Naive thymus-derived CD4-positive, alpha-beta T cell (primary cell): ENCODE data around the gene RNF144B. TPM values are rescaled to one million over a fixed set of nuclear protein-coding genes. Genes with fewer than 3 reads are reported as not detected.

Source experiments
- ATAC-seq: fragments of 150-1000 bp; cut with Tn5 transposase; 2 replicates; pipeline ENCODE4 v1.10.0; 2021; ENCODE audit warnings: mild to moderate bottlenecking, moderate library complexity
- CTCF ChIA-PET: fragments of 350-600 bp; sonication (Branson Sonifier 250); formaldehyde crosslinking; loops from one replicate; lab custom pipeline; 2021; ENCODE audit warnings: antibody characterized with exemption; lab: Charles Lee
- POLR2A ChIA-PET: fragments of 350-600 bp; sonication (Branson Sonifier 250); formaldehyde crosslinking; loops from one replicate; lab custom pipeline; 2021; ENCODE audit warnings: antibody characterized with exemption, inconsistent platforms; lab: Charles Lee
- DNase-seq, 9 donors: peaks; one replicate each; pipeline versions ENCODE4 v3.0.0 to v3.0.0-alpha.2; 2020 to 2022; ENCODE audit warnings: mixed read lengths in 1 of 9
- H3K27ac ChIP-seq: one replicate; pipeline ENCODE4 v1.7.0; 2013; ENCODE audit warnings: mild to moderate bottlenecking, low read depth, low read length, moderate library complexity
- H3K27me3 ChIP-seq, 2 donors: one replicate each; pipeline ENCODE4 v1.7.0; 2013; ENCODE audit warnings: low read length in 2 of 2, mild to moderate bottlenecking in 2 of 2, moderate library complexity in 2 of 2; ENCODE audit not compliant: control insufficient read depth in 2 of 2, insufficient read depth in 2 of 2
- H3K36me3 ChIP-seq, 3 experiments: 1 replicate in 2 of 3; 2 replicates in 1 of 3; pipeline ENCODE4 v1.7.0; 2013; ENCODE audit warnings: low read length in 3 of 3, mild to moderate bottlenecking in 3 of 3, moderate library complexity in 1 of 3; ENCODE audit not compliant: insufficient read depth in 3 of 3, control insufficient read depth in 2 of 3
- H3K4me1 ChIP-seq, 2 donors: one replicate each; pipeline ENCODE4 v1.7.0; 2013; ENCODE audit warnings: low read length in 2 of 2, mild to moderate bottlenecking in 2 of 2, moderate library complexity in 1 of 2; ENCODE audit not compliant: control insufficient read depth in 2 of 2, insufficient read depth in 2 of 2
- H3K4me3 ChIP-seq: 2 replicates; pipeline ENCODE4 v1.7.0; 2013; ENCODE audit warnings: mild to moderate bottlenecking, low read length
- H3K9me3 ChIP-seq, 3 experiments: 1 replicate in 2 of 3; 2 replicates in 1 of 3; pipeline ENCODE4 v1.7.0; 2013; ENCODE audit warnings: low read length in 3 of 3; ENCODE audit not compliant: control insufficient read depth in 2 of 3
- H3K27ac Mint-ChIP-seq, 9 donors: one replicate each; pipeline ENCODE4 v1.8.0; 2020 to 2022; ENCODE audit warnings: mixed read lengths in 9 of 9, mild to moderate bottlenecking in 8 of 9, moderate library complexity in 5 of 9, inconsistent platforms in 2 of 9
- H3K27me3 Mint-ChIP-seq, 5 donors: one replicate each; pipeline ENCODE4 v1.8.0; 2021 to 2022; ENCODE audit warnings: mixed read lengths in 5 of 5, mild to moderate bottlenecking in 1 of 5
- H3K36me3 Mint-ChIP-seq, 5 donors: one replicate each; pipeline ENCODE4 v1.8.0; 2020 to 2022; ENCODE audit warnings: mixed read lengths in 5 of 5, mild to moderate bottlenecking in 3 of 5, inconsistent platforms in 1 of 5
- H3K4me1 Mint-ChIP-seq, 7 donors: one replicate each; pipeline ENCODE4 v1.8.0; 2020 to 2022; ENCODE audit warnings: mixed read lengths in 7 of 7, mild to moderate bottlenecking in 3 of 7, inconsistent platforms in 1 of 7
- H3K4me3 Mint-ChIP-seq, 10 donors: one replicate each; pipeline ENCODE4 v1.8.0; 2020 to 2022; ENCODE audit warnings: mild to moderate bottlenecking in 10 of 10, mixed read lengths in 10 of 10, moderate library complexity in 6 of 10, inconsistent platforms in 2 of 10
- H3K9me3 Mint-ChIP-seq, 11 donors: one replicate each; pipeline ENCODE4 v1.8.0; 2020 to 2022; ENCODE audit warnings: mixed read lengths in 11 of 11, mild to moderate bottlenecking in 4 of 11, inconsistent platforms in 1 of 11, moderate library complexity in 1 of 11
- intact Hi-C, 2 donors: fragments of 100-400 bp; cut with micrococcal nuclease; formaldehyde crosslinking; loops; one replicate each; pipeline ENCODE4 v1.15.1; 2023
- polyA plus RNA-seq, 2 donors: library from polyadenylated mRNA; unstranded; fragments of 300-500 nt; fragmentation: Illumina TruSeq; gene quantifications; one replicate each; pipeline ENCODE4 v1.2.3, GENCODE V29; 2021
- total RNA-seq, 6 experiments: library from RNA in 5 of 6; stranded (reverse) in 5 of 6; gene quantifications; 1 replicate in 5 of 6; 2 replicates in 1 of 6; pipeline ENCODE4 v1.2.3 and lab custom pipeline; 2021 to 2026

RNF144B gene
- total and polyA plus RNA-seq, 7 experiments from 2014 or later, result 1.5 to 23.5 (median 7.1) TPM

DNA sequence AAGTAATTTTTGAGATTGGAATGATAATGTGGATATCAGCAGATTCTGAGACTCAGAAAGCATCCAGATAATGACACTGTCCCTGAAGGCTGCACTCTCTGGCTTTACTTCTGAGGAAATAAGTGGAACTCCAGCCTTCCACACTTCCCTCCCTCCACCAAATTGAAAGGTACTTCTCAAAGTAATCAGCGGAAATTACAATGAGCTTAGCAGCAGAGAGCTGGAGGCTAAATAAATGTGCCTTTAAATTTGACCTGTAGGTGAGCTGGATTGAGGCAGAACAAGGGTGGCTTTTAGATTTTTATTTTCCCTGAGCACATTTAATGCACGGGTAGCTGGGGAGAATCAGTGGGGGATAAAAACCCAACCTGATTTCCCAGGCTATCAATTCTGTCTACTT is 39.3 kb upstream of the RNF144B start:
- Mint-ChIP-seq H3K27me3 (peaks cover 7 to 25% (median 10%) of the 10 kb centered on the region in 5 donors), H3K27ac (no peak overlapping the region), H3K9me3 (peaks cover 0 to 2% (median 0%) of the 10 kb centered on the region in 11 donors), H3K4me3 (no peak overlapping the region), H3K36me3 (no peaks in the 10 kb centered on the region), H3K4me1 (peaks cover 0 to 5% (median 0%) of the 10 kb centered on the region in 7 donors)
- H3K9me3 ChIP-seq, result no peaks in the 10 kb centered on the region
- H3K4me1 ChIP-seq, result no peaks in the 10 kb centered on the region
- POLR2A ChIA-PET, result no interaction called here
- ATAC-seq (no peak), DNase-seq (no peak)
- no peaks in the 10 kb centered on the region for H3K27me3 ChIP-seq
- no peaks in the 10 kb centered on the region for H3K36me3 ChIP-seq
- H3K4me3 ChIP-seq, result no peak overlapping the region
- intact Hi-C loops, result no loop called here
- no peak overlapping the region for H3K27ac ChIP-seq
- CTCF ChIA-PET, result no interaction called here

DNA sequence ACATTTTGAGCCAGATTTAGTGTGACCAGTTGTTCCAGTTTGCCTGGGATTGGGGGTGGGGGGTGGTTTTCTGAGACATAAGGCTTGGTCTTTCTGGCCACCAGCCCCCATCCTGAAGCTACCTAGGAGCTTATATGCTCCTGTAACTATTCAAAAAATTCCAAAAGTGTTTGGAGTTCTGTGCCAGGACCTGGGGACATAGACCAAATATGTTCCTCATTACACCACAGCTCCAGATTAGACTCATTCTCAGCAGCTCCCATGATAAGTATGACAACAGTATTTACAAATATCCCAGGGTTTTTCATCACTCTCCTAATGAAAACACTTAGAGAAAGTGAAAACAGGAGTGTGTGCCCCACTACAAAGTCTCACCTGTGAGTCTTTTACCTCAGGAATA is 37.8 kb upstream of the RNF144B start:
- ATAC-seq (no peak), DNase-seq (no peak)
- Mint-ChIP-seq H3K27me3 (peaks cover 7 to 25% (median 10%) of the 10 kb centered on the region in 5 donors), H3K36me3 (no peaks in the 10 kb centered on the region), H3K4me1 (peaks cover 0 to 5% (median 0%) of the 10 kb centered on the region in 7 donors), H3K9me3 (peaks cover 0 to 2% (median 0%) of the 10 kb centered on the region in 11 donors), H3K4me3 (no peak overlapping the region), H3K27ac (no peak overlapping the region)
- intact Hi-C loops, result no loop called here
- Histone ChIP-seq H3K36me3 (no peaks in the 10 kb centered on the region), H3K9me3 (no peaks in the 10 kb centered on the region), H3K27me3 (no peaks in the 10 kb centered on the region), H3K27ac (no peak overlapping the region), H3K4me3 (no peak overlapping the region), H3K4me1 (no peaks in the 10 kb centered on the region)
- POLR2A ChIA-PET, result no interaction called here
- CTCF ChIA-PET, result no interaction called here

DNA sequence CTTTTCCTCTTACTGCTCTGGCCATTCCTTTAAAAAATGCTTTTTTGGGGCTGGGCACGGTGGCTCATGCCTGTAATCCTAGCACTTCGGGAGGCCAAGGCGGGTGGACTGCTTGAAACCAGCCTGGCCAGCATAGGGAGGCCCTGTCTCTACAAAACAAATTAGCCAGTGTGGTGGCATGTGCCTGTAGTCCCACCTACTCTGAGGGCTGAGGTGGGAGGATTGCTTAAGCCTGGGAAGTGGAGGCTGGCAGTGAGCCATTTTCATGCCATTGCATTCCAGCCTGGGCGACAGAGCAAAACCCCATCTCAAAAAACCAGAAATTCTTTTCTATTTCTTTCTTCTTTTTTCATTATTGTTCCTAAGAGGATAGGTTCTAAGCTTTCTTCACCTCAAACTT is 36.9 kb upstream of the RNF144B start:
- H3K36me3 Mint-ChIP-seq, result no peaks in the 10 kb centered on the region
- Histone ChIP-seq H3K36me3 (no peaks in the 10 kb centered on the region), H3K27ac (no peak overlapping the region), H3K27me3 (no peaks in the 10 kb centered on the region), H3K4me1 (no peaks in the 10 kb centered on the region), H3K4me3 (no peak overlapping the region), H3K9me3 (no peaks in the 10 kb centered on the region)
- DNase-seq (no peak), ATAC-seq (no peak)
- H3K27ac Mint-ChIP-seq, result no peak overlapping the region
- H3K4me1 Mint-ChIP-seq, result peaks cover 0 to 5% (median 0%) of the 10 kb centered on the region in 7 donors
- ChIA-PET CTCF (no interaction called here), POLR2A (no interaction called here)
- peaks cover 7 to 25% (median 10%) of the 10 kb centered on the region in 5 donors for H3K27me3 Mint-ChIP-seq
- peaks cover 0 to 4% (median 0%) of the 10 kb centered on the region in 11 donors for H3K9me3 Mint-ChIP-seq
- intact Hi-C loops, result no loop called here
- no peak overlapping the region for H3K4me3 Mint-ChIP-seq

DNA sequence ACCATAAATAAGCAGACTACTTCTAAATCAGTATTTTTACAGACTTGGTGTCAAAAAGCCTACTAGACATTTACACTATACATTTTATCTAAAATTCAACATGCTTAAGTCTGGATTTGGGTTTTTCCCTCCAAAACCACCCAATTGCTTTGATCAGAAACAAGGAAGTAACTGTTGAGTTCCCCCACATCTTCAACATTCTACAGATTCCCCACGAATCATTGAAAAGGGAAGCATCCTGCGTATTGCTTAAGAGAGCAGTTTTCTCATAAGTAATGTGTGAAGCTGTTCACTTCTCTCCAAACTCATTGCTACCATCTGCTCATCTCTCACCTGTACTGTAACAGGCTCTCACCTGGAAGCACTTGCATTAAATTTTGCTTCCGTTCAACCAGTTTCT is 36.4 kb upstream of the RNF144B start:
- peaks cover 0 to 4% (median 0%) of the 10 kb centered on the region in 11 donors for H3K9me3 Mint-ChIP-seq
- no peaks in the 10 kb centered on the region for H3K27me3 ChIP-seq
- DNase-seq, result no peak
- H3K27ac ChIP-seq, result no peak overlapping the region
- peak; percentile 46 for ATAC-seq
- H3K9me3 ChIP-seq, result no peaks in the 10 kb centered on the region
- no peak overlapping the region for H3K27ac Mint-ChIP-seq
- intact Hi-C loops, result no loop called here
- peaks cover 0 to 5% (median 0%) of the 10 kb centered on the region in 7 donors for H3K4me1 Mint-ChIP-seq
- POLR2A ChIA-PET, result no interaction called here
- CTCF ChIA-PET, result no interaction called here
- H3K4me3 ChIP-seq, result no peak overlapping the region
- no peak overlapping the region for H3K4me3 Mint-ChIP-seq
- H3K4me1 ChIP-seq, result no peaks in the 10 kb centered on the region
- H3K36me3 Mint-ChIP-seq, result no peaks in the 10 kb centered on the region
- H3K36me3 ChIP-seq, result no peaks in the 10 kb centered on the region
- H3K27me3 Mint-ChIP-seq, result peaks cover 7 to 25% (median 10%) of the 10 kb centered on the region in 5 donors

DNA sequence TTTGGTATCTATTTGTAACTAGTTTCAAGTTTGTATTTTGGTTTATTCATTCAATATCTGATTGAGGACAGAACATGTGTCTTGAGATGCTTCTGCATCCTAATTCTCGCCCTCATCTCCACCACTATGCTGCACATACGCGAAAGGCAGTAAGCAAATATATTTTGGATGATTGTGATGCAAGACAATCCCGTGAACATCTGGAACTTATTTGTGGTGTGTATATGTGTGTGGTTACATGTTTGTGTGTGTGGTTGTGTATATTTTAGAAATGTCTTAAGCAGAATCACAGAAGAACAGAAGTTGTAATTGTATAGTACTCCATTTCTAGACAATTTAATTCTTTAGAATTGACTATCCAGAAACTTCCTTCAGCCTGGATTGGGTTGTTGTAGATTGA is 35.1 kb upstream of the RNF144B start:
- H3K27me3 ChIP-seq, result no peaks in the 10 kb centered on the region
- Mint-ChIP-seq H3K27me3 (peaks cover 7 to 25% (median 12%) of the 10 kb centered on the region in 5 donors), H3K4me3 (no peak overlapping the region), H3K27ac (no peak overlapping the region), H3K36me3 (peaks cover 0 to 5% (median 0%) of the 10 kb centered on the region in 5 donors), H3K9me3 (peaks cover 0 to 5% (median 2%) of the 10 kb centered on the region in 11 donors), H3K4me1 (peaks cover 0 to 5% (median 0%) of the 10 kb centered on the region in 7 donors)
- DNase-seq, result no peak
- POLR2A ChIA-PET, result no interaction called here
- no peaks in the 10 kb centered on the region for H3K36me3 ChIP-seq
- CTCF ChIA-PET, result no interaction called here
- no peak overlapping the region for H3K4me3 ChIP-seq
- no peaks in the 10 kb centered on the region for H3K9me3 ChIP-seq
- intact Hi-C loops, result no loop called here
- no peak overlapping the region for H3K27ac ChIP-seq
- no peak for ATAC-seq
- no peaks in the 10 kb centered on the region for H3K4me1 ChIP-seq

DNA sequence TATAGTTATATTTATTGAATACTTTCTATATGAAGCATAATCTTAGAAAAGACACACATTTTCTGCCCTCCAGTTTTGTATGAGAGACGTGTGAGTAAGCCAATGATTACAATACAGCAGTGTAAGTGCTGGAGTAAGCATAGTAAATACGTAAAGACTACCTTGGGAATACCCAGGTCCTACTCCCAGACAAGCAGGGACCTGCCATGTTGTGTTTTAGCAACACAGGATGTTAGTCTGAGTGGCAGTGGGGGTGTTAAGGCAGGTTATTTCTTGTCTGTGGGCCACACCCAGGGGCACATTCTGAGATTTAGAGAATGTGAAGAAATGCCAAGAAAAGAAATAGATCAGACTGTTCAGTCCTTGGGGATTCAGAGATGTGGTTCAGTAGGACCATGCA is 34.3 kb upstream of the RNF144B start:
- Histone ChIP-seq H3K4me1 (no peaks in the 10 kb centered on the region), H3K9me3 (no peaks in the 10 kb centered on the region), H3K36me3 (no peaks in the 10 kb centered on the region), H3K27me3 (no peaks in the 10 kb centered on the region), H3K27ac (no peak overlapping the region), H3K4me3 (no peak overlapping the region)
- ATAC-seq, result no peak
- Mint-ChIP-seq H3K36me3 (peaks cover 0 to 6% (median 0%) of the 10 kb centered on the region in 5 donors), H3K4me3 (no peak overlapping the region), H3K9me3 (peaks cover 0 to 11% (median 3%) of the 10 kb centered on the region in 11 donors), H3K27ac (no peak overlapping the region), H3K4me1 (peaks cover 0 to 5% (median 0%) of the 10 kb centered on the region in 7 donors), H3K27me3 (peaks cover 7 to 25% (median 15%) of the 10 kb centered on the region in 5 donors)
- ChIA-PET POLR2A (no interaction called here), CTCF (no interaction called here)
- no peak for DNase-seq
- intact Hi-C loops, result no loop called here

DNA sequence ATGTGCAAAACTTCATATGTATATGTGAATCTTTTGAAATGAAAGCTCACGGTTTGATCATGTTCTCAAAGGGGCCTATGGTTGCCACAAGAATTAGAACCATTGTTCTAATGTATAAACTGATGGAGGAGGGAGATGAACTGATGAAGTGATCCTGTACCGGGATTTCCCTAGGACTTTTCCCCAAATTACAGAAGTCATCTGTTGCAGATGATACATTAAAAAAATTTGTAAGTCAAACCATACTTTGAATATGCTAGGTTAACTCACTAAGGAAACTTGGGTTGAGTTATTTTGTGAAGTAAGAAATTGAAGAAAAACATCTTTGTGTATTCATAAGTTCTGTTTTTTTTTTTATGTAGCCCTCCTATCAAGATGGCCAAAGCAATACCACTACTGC is 33.9 kb upstream of the RNF144B start:
- Histone ChIP-seq H3K4me1 (no peaks in the 10 kb centered on the region), H3K4me3 (no peak overlapping the region), H3K36me3 (no peaks in the 10 kb centered on the region), H3K9me3 (no peaks in the 10 kb centered on the region), H3K27me3 (no peaks in the 10 kb centered on the region), H3K27ac (no peak overlapping the region)
- Mint-ChIP-seq H3K9me3 (peaks cover 1 to 15% (median 7%) of the 10 kb centered on the region in 11 donors), H3K27ac (no peak overlapping the region), H3K36me3 (peaks cover 0 to 9% (median under 1%) of the 10 kb centered on the region in 5 donors), H3K4me3 (no peak overlapping the region), H3K27me3 (peaks cover 7 to 26% (median 13%) of the 10 kb centered on the region in 5 donors), H3K4me1 (peaks cover 0 to 5% (median 0%) of the 10 kb centered on the region in 7 donors)
- DNase-seq (no peak), ATAC-seq (no peak)
- POLR2A ChIA-PET, result no interaction called here
- intact Hi-C loops, result no loop called here
- CTCF ChIA-PET, result no interaction called here
